Stimulated activated CD8-positive, alpha-beta memory T cell treated with anti-CD3 and anti-CD28 coated beads, Interleukin-4, amount 100 ng/mL, for 1 hour (primary cell): ENCODE data around the gene GPC5.
"Not testable (repeated sequence)": the region's sequence is repeated elsewhere in the genome, so short reads cannot be mapped to it uniquely, and the experiment has no call there.

ENCODE experiments used
- DNase-seq, 2 donors: peaks; one replicate each; pipeline ENCODE4 v3.0.0-alpha.2; 2020; ENCODE audit warnings: low read depth in 2 of 2, low spot score in 1 of 2

GPC5 gene

GRCh38 chr13:91767651-91768050 lies 369.2 kb downstream of the GPC5 start:
- DNase-seq, result no peak

DNA sequence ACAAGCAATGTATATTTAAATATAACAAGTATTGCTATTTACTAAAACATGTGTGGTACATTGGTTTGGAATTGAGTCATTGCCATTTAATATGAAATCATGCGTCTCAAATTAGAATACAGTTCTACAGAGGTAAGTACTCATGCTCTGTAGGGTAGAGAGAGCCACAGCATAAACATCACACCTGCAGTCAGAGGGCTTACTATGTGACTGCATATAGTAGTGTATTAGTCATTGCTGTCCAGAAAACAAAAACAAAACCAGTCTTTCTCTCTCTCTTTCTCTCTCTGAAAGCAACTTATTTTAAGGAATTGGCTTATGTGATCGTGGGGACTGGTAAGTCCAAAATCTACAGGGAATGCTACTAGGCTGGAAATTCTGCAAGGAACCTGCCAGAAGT lies 370.3 kb downstream of the GPC5 start:
- no peak for DNase-seq

DNA sequence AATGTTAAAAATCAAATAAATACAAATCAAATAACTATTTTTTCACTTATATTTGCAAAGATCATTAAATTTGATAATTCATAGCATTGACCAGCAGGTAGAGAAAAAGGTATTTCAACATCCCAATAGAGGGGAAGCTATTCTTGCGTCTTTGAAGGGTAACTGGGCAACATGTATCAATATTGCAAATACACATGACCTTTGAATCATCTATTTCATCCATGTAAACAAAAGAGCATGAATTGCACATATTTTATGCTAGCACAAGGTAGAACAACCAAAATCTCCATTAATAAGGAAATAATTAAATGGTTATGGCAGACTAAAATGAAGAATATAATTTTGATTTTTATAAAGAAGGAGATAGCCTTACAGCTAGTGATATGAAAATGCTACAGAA lies 372.8 kb downstream of the GPC5 start:
- DNase-seq, result no peak

DNA sequence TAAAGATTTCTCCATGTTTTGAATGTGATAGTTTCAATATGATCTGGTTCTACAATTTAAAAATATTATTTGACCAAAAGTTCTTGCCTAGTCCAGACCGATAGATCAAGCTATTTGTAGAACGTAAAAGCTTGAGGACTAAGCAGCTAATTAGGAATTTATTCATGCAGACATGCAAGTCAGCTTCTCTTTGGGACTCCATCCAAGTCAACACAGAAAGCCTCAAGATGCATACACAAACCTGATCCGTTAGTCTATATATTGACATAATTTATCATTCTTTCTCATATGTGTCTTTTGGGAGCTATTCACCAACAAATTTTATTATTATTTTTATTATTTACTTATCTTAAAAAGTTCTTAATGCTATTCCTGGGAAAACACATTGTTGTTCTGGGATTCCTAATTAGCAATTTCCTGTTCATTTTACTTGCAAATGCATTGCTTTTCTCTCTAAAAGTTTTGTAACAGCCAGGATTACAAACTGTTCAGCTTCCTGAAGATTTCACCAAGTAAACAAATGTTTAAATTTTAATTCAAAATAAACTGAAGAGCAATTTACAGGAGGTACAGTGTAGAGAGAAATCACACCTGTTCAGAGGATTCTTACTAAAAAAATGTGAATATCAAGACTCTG lies 375.3 kb downstream of the GPC5 start:
- DNase-seq, result no peak

DNA sequence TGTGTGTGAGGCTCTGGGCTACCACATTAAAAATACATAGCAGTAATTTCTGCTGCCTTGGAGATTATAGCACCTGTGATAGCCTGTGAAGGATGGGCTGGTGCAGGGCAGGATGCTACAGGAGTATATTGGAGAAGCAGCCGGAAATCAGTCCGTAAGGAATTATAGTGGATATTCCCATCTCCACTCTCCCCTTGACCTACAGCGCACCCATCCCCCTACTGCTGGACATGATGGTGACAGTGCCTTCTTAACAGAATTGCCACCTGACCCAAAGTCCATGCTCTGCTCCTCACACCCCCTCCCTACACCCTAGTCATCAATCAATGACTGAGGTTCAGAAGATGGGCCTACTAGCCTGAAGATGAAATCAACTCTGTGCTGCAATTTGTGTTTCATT lies 376.0 kb downstream of the GPC5 start:
- DNase-seq, result no peak

- no peak for DNase-seq
These were observed 378.3 kb downstream of the GPC5 start for GRCh38 chr13:91776611-91777193.

DNA sequence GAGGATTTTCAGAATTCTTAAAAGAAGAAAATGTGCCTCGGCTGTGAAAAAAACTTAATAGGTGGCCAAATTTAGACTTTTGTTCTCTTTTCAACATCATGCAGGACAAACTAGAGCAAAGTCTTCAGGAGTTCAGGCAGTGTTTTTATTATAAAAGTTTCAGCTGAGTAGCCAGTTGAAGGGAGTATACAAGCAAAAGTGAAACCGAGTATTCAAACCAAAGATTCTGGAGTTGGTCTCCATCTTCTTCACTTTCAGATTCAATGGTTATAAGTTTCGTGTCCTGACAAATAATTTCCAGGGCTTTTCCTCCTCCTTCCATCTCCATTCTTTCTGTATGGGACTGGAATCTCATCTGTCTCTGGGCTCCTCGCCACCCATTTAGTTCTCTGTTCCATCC lies 379.7 kb downstream of the GPC5 start:
- DNase-seq, result no peak

DNA sequence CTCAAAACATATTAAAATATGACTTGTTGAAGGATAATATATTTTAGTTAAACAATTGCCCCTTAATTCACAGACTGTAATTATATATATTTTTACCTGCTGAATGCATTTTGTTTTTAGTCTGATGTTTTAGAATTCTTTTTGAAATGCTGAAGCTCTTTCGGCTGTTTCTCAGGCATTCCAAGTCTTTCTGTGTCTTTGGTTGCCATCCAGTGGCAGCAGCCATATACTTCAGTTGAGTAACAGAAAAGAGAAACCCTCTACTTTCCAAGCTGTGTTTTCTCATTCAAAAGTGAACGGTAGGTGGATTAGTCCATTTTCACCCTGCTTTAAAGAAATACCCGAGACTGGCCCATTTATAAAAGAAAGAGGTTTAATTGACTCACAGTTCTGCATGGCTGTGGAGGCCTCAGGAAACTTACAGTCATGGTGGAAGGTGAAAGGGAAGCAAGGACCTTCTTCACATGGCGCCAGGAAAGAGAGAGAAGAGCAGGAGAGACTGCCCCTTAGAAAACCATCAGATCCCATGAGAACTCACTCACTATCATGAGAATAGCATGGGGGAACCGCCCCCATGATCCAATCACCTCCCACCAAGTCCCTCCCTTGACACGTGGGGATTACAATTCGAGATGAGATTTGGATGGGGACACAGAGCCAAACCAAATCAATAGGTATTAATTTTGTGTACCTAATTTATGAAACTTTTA lies 383.7 kb downstream of the GPC5 start:
- DNase-seq, result not testable (repeated sequence)

DNA sequence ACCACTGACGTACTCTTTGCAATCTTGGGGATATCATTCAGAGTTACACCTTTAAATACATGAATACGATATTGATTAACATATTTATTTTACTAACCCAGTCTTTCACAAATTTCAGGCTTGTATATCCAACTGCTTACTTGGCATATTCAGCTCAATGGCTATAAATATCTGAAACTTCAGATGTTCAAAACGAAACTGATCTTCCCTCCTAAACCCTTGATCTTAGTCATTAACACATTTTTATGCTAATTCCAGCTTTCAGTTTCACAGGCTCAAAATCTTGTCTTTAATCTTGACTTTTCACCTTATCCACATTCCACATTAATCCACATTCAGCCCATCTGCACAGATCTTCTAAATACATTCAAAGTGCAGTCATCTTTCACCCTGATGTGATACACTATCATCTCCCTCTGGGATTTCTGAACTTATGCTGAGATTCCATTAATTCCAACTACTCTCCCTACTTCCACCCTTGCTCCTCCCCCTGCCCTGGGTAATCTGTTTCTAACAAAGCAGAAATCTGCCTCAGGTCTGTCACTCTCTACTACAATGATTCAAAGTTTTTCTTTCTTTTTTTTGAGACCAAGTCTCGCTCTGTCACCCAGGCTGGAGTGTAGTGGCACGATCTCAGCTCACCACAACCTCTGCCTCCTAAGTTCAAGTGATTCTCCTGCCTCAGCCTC lies 387.2 kb downstream of the GPC5 start:
- no peak for DNase-seq

GRCh38 chr13:91792054-91792453 lies 393.6 kb downstream of the GPC5 start:
- DNase-seq, result no peak

GRCh38 chr13:91797567-91797966 lies 399.1 kb downstream of the GPC5 start:
- DNase-seq, result no peak

GRCh38 chr13:91798338-91798737 lies 399.9 kb downstream of the GPC5 start:
- not testable (repeated sequence) for DNase-seq

- DNase-seq, result not testable (repeated sequence)
These were observed 403.4 kb downstream of the GPC5 start for GRCh38 chr13:91801772-91802171.

GRCh38 chr13:91802957-91803356 lies 404.5 kb downstream of the GPC5 start:
- no peak for DNase-seq

DNA sequence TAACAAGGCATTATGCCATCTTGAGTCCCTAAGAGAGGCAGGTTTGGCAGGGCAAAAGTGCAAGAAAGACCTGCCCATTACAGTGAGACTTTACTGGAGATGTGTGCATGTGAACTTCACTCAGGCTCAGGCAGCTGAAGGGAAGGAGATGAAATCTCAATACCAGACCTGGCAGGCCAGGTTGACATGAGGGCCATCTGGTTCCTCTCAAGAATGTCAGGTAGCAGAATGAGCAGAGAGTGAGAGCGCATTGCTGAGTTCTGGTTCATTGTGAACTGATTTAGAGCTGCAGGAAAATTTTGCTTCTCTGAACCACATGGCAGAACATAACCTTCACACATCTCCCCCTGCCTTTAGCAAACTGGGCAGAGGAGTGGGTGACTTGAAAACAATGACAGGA lies 406.3 kb downstream of the GPC5 start:
- no peak for DNase-seq

DNA sequence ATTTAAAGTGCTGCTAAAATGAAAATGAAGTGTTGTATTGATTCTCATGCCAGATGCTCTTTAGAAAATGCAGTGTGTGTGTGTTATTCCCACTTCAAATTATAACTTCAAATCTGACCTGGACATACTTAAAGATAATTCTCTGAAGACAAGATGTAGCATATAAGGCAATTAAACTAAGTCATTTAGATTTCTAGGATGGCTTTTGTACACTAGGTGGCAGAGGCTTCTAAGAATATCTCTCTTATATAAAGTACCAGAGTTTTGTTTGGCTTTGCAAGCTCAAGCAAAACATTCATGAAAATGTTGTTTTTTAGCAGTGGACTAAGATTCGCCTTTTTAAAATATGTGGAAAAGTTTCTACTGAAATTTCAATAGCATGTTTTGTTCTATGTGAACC lies 407.2 kb downstream of the GPC5 start:
- no peak for DNase-seq

DNA sequence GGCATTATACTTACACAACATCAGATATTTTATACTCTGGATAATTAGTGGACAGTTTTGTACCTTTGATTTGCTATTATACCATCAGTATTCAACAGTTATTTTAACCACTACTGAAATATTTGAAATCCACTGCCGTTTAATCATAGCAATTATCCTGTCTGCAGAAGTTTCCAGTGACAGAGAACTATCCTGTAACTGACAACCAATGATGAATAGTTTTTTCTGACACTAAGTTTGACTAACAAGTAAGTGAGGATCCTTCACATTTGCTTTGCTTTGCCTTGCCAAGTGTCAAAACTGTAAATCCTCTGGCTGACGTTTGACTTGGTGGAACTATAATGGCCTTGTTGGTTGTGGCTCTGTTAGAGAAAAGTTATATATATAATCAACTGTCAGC lies 410.7 kb downstream of the GPC5 start:
- DNase-seq, result no peak

GRCh38 chr13:91813253-91813652 lies 414.8 kb downstream of the GPC5 start:
- no peak for DNase-seq

- no peak for DNase-seq
These were observed 417.9 kb downstream of the GPC5 start for GRCh38 chr13:91816263-91816807.

DNA sequence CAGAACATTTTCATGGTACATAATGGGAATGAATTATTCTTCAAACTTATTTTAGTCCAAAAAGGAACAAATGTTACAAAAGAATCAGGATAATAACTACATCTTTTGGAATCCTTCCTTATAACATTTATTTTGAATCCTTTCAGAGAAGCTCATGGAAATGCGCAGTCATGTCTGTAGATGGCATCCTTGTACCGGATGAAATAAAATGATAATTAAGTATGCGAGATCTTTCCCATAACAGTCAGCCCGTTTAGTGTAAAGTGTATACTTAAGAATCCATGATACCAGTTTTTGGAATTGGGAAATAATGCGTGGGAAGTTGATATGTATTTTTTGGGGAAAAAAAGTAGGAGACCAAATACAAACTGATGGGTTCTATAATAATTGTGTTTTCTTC lies 418.8 kb downstream of the GPC5 start:
- no peak for DNase-seq

GRCh38 chr13:91824416-91824815 lies 426.0 kb downstream of the GPC5 start:
- no peak for DNase-seq

DNA sequence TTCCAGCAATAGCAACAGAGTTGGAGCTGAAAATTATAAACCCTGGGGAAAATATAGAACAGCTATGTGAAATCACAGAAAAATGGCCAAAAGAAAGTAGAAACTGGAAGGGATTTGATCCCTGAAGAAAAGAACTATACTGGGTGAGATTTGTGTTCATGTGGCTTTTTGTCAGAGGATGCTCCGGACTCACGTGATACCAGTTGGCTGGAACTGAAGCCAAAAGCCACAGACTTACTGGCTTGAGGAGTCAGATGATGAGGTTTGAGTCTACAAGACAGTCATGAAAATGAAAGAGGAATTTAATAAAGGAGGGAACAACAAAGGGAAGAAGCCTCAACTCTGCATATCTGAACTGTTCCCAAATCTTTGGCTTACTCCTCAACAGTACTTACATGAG lies 427.1 kb downstream of the GPC5 start:
- no peak for DNase-seq
